Smooth muscle cell (in vitro differentiated cells): ENCODE data around the gene KRTAP10-1. TPM values are rescaled to one million over a fixed set of nuclear protein-coding genes. Genes with fewer than 3 reads are reported as not detected.

Source experiments
- DNase-seq: peaks from one replicate; lab custom pipeline; 2025; ENCODE audit not compliant: unreplicated experiment; lab: John Stamatoyannopoulos, UW
- H2AFZ ChIP-seq: fragments of 200-600 bp; sonication (generic); 2 replicates; pipeline ENCODE4 v1.6.0; 2016; ENCODE audit warnings: antibody characterized with exemption, low read depth, mild to moderate bottlenecking
- H3F3A ChIP-seq: fragments of 200-600 bp; sonication (generic); 2 replicates; pipeline ENCODE4 v1.6.0; 2017; ENCODE audit warnings: antibody characterized with exemption, low read depth
- H3K27ac ChIP-seq: fragments of 200-600 bp; sonication (generic); 2 replicates; pipeline ENCODE4 v1.5.1; 2016; ENCODE audit warnings: low read depth, mild to moderate bottlenecking
- H3K27me3 ChIP-seq: fragments of 200-600 bp; sonication (generic); 2 replicates; pipeline ENCODE4 v1.6.1; 2016; ENCODE audit warnings: low read depth, mild to moderate bottlenecking
- H3K36me3 ChIP-seq: fragments of 200-600 bp; sonication (generic); 2 replicates; pipeline ENCODE4 v1.5.1; 2016; ENCODE audit warnings: low read depth
- H3K4me1 ChIP-seq: fragments of 200-600 bp; sonication (generic); 2 replicates; pipeline ENCODE4 v1.5.1; 2016; ENCODE audit warnings: low read depth
- H3K4me2 ChIP-seq: fragments of 200-600 bp; sonication (generic); 2 replicates; pipeline ENCODE4 v1.6.0; 2016; ENCODE audit warnings: mild to moderate bottlenecking
- H3K4me3 ChIP-seq: fragments of 200-600 bp; sonication (generic); 2 replicates; pipeline ENCODE4 v1.5.1; 2016; ENCODE audit warnings: mild to moderate bottlenecking
- H3K79me2 ChIP-seq: fragments of 200-600 bp; sonication (generic); 2 replicates; pipeline ENCODE4 v1.6.0; 2016; ENCODE audit warnings: low read depth, mild to moderate bottlenecking
- H3K9ac ChIP-seq: fragments of 200-600 bp; sonication (generic); 2 replicates; pipeline ENCODE4 v1.6.0; 2016; ENCODE audit warnings: low read depth
- H3K9me3 ChIP-seq: fragments of 200-600 bp; sonication (generic); replicated peaks from 2 replicates; pipeline ENCODE4 v1.5.1; 2016; ENCODE audit warnings: low read depth
- H4K20me1 ChIP-seq: fragments of 200-600 bp; sonication (generic); 2 replicates; pipeline ENCODE4 v1.6.0; 2016; ENCODE audit warnings: low read depth
- WGBS: methylation state at CpG from one replicate; pipeline ENCODE4 v1.1.7; 2016; ENCODE audit warnings: low lambda C conversion rate; 5-methylcytosine and 5-hydroxymethylcytosine counted together
- polyA plus RNA-seq: library from polyadenylated mRNA; unstranded; fragments of >200 nt; fragmentation: Nextera tagmentation; extraction: Ambion mirVana; gene quantifications from 2 replicates; pipeline ENCODE4 v1.2.1, GENCODE V29; 2016
- total RNA-seq: library from RNA; depleted of rRNA; stranded (reverse); fragments of >200 nt; gene quantifications from 2 replicates; pipeline ENCODE4 v1.2.3, GENCODE V29; 2014
- TF ChIP-seq, protein P1 (sequence below): fragments of 200-600 bp; sonication (generic); IDR thresholded peaks from 2 replicates; pipeline ENCODE4 v1.5.1; 2017; ENCODE audit warnings: borderline replicate concordance, mild to moderate bottlenecking, antibody characterized with exemption; ENCODE audit not compliant: insufficient read depth, poor library complexity, severe bottlenecking

Gene KRTAP10-1
- total and polyA plus RNA-seq, 2 experiments from 2014 or later: not detected

GRCh38 chr21:44556879-44557278 lies 16.9 kb upstream of the KRTAP10-1 start:
- 93% methylated on average over 9 of the region's 9 CpGs for WGBS
- H3K9me3 ChIP-seq: no peaks in the 10 kb centered on the region
- no peaks in the 10 kb centered on the region for H3K79me2 ChIP-seq
- no peaks in the 10 kb centered on the region for H3K4me1 ChIP-seq
- DNase-seq: no peak
- H3K9ac ChIP-seq: no peak overlapping the region
- no peaks in the 10 kb centered on the region for H3K36me3 ChIP-seq
- H3K4me3 ChIP-seq: no peak overlapping the region
- H3F3A ChIP-seq: no peaks in the 10 kb centered on the region
- no peak overlapping the region for H2AFZ ChIP-seq
- H3K27me3 ChIP-seq: no peaks in the 10 kb centered on the region
- H3K4me2 ChIP-seq: no peak overlapping the region
- TF ChIP-seq, protein P1, sequence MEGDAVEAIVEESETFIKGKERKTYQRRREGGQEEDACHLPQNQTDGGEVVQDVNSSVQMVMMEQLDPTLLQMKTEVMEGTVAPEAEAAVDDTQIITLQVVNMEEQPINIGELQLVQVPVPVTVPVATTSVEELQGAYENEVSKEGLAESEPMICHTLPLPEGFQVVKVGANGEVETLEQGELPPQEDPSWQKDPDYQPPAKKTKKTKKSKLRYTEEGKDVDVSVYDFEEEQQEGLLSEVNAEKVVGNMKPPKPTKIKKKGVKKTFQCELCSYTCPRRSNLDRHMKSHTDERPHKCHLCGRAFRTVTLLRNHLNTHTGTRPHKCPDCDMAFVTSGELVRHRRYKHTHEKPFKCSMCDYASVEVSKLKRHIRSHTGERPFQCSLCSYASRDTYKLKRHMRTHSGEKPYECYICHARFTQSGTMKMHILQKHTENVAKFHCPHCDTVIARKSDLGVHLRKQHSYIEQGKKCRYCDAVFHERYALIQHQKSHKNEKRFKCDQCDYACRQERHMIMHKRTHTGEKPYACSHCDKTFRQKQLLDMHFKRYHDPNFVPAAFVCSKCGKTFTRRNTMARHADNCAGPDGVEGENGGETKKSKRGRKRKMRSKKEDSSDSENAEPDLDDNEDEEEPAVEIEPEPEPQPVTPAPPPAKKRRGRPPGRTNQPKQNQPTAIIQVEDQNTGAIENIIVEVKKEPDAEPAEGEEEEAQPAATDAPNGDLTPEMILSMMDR: no peak
- no peak overlapping the region for H3K27ac ChIP-seq
- no peaks in the 10 kb centered on the region for H4K20me1 ChIP-seq

GRCh38 chr21:44555200-44555875 lies 15.3 kb upstream of the KRTAP10-1 start:
- H3K4me3 ChIP-seq: no peak overlapping the region
- H3K4me1 ChIP-seq: no peaks in the 10 kb centered on the region

GRCh38 chr21:44552681-44553080 lies 12.7 kb upstream of the KRTAP10-1 start:
- Histone ChIP-seq H2AFZ (no peak overlapping the region), H3K27me3 (no peaks in the 10 kb centered on the region), H4K20me1 (no peaks in the 10 kb centered on the region), H3K9ac (no peak overlapping the region), H3K4me3 (no peak overlapping the region), H3K4me2 (no peak overlapping the region), H3K79me2 (no peaks in the 10 kb centered on the region), H3K9me3 (no peaks in the 10 kb centered on the region), H3K4me1 (peaks cover 12% of the 10 kb centered on the region), H3K36me3 (no peaks in the 10 kb centered on the region), H3K27ac (no peak overlapping the region), H3F3A (no peaks in the 10 kb centered on the region)
- TF ChIP-seq, protein P1: no peak
- WGBS: 78% methylated on average over 13 of the region's 13 CpGs
- no peak for DNase-seq

More at GRCh38 chr21:44555200-44555875, 15.3 kb upstream of the KRTAP10-1 start:
- no peak overlapping the region for H3K9ac ChIP-seq
- no peaks in the 10 kb centered on the region for H3K79me2 ChIP-seq
- no peaks in the 10 kb centered on the region for H4K20me1 ChIP-seq
- TF ChIP-seq, protein P1: no peak
- no peak overlapping the region for H2AFZ ChIP-seq
- H3K9me3 ChIP-seq: no peaks in the 10 kb centered on the region
- no peak overlapping the region for H3K27ac ChIP-seq
- H3K27me3 ChIP-seq: no peaks in the 10 kb centered on the region
- no peaks in the 10 kb centered on the region for H3K36me3 ChIP-seq
- WGBS: 90% methylated on average over 13 of the region's 13 CpGs
- H3F3A ChIP-seq: no peaks in the 10 kb centered on the region
- no peak for DNase-seq
- H3K4me2 ChIP-seq: no peak overlapping the region

DNA sequence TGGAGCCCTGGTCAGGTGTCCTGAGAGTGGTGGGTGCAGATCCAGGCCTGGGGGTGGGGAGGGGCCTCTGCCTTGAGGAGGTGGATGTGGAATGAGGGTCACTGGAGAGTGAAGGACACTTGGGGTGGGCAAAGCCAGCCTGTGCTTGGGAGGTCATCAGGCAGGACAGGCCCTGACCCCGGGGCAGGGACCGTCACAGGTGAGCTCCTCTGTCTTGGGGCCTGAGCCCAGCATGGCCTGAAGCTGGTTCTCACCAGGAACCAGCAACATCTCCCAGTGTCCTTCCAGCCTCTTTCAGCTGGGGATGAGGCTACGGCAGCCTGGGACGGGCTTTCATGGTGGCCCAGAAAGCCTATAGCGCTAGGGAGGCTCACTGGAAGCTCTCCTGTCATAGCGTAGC lies 12.1 kb upstream of the KRTAP10-1 start:
- 97% methylated on average over 5 of the region's 6 CpGs for WGBS
- Histone ChIP-seq H3K79me2 (no peaks in the 10 kb centered on the region), H2AFZ (no peak overlapping the region), H3K36me3 (no peaks in the 10 kb centered on the region), H4K20me1 (no peaks in the 10 kb centered on the region), H3K27ac (no peak overlapping the region), H3K9ac (no peak overlapping the region), H3K9me3 (peaks cover 4% of the 10 kb centered on the region), H3K4me2 (no peak overlapping the region), H3K4me3 (no peak overlapping the region), H3F3A (no peaks in the 10 kb centered on the region), H3K27me3 (no peaks in the 10 kb centered on the region), H3K4me1 (peaks cover 12% of the 10 kb centered on the region)
- no peak for DNase-seq
- TF ChIP-seq, protein P1: no peak
